Adrenal gland (tissue), 12 donors: Measurements from ENCODE around the gene TMEM47. TPM values are rescaled to one million over a fixed set of nuclear protein-coding genes. Genes with fewer than 3 reads are reported as not detected.

Experiments used
- DNase-seq, 7 donors: peaks; one replicate each; pipeline ENCODE4 v3.0.0-alpha.2; 2019 to 2020
- H3K27ac ChIP-seq, 5 donors: fragments of 200-600 bp; sonication (generic) in 4 of 5; 1 replicate in 3 of 5; 2 replicates in 2 of 5; pipeline versions ENCODE4 v1.5.1 to v1.8.0; 2016 to 2020; ENCODE audit warnings: mild to moderate bottlenecking in 1 of 5
- H3K27me3 ChIP-seq: fragments of 200-600 bp; 2 replicates; pipeline ENCODE4 v1.8.0; 2021
- H3K36me3 ChIP-seq, 2 donors: fragments of 200-600 bp; replicated peaks in 1 of 2; 1 replicate in 1 of 2; 2 replicates in 1 of 2; pipeline versions ENCODE4 v1.5.1 to v1.8.0; 2018 to 2022
- H3K4me1 ChIP-seq, 2 donors: fragments of 200-600 bp; replicated peaks in 1 of 2; 1 replicate in 1 of 2; 2 replicates in 1 of 2; pipeline versions ENCODE4 v1.5.1 to v1.8.0; 2018 to 2021
- H3K4me3 ChIP-seq, 4 donors: fragments of 200-600 bp; sonication (generic) in 3 of 4; one replicate each; pipeline ENCODE4 v1.5.1; 2016 to 2018
- H3K9me3 ChIP-seq, 3 donors: fragments of 200-600 bp; sonication (generic) in 1 of 3; replicated peaks in 1 of 3; 1 replicate in 2 of 3; 2 replicates in 1 of 3; pipeline versions ENCODE4 v1.5.1 to v1.8.0; 2016 to 2021
- POLR2A ChIP-seq, 2 donors: fragments of 450-650 bp; IDR thresholded peaks; one replicate each; pipeline ENCODE4 v1.6.1; 2017; ENCODE audit warnings: antibody characterized with exemption in 2 of 2, mild to moderate bottlenecking in 2 of 2, moderate library complexity in 1 of 2
- WGBS, 4 donors: extraction: QIAGEN DNeasy Blood & Tissue Kit in 2 of 4; methylation state at CpG; one replicate each; pipeline versions ENCODE4 v1.1.5 to v1.1.7; 2013 to 2017; 5-methylcytosine and 5-hydroxymethylcytosine counted together
- intact Hi-C, 2 donors: fragments of 100-400 bp; cut with DNase I; formaldehyde crosslinking; loops; one replicate each; pipeline versions ENCODE4 v1.14.1 to v1.15.0; 2022 to 2023
- polyA plus RNA-seq, 3 donors: library from polyadenylated mRNA; stranded (reverse); fragments of 200-250 nt in 2 of 3; fragments of 350-450 nt in 1 of 3; fragmentation: Illumina TruSeq in 1 of 3; extraction: RNeasy Lipid Tissue Mini Kit (QIAGEN cat#74804) in 1 of 3; gene quantifications; one replicate each; pipeline ENCODE4 v1.2.3, GENCODE V29; 2013 to 2014
- total RNA-seq, 9 donors: library from RNA; depleted of rRNA in 4 of 9; stranded (reverse); fragments of >200 nt in 4 of 9; fragments of 120-200 nt in 1 of 9; fragmentation: NEBNext Ultra II Directional in 1 of 9; extraction: Animal tissue kit (Norgen Biotek cat#: 25700) in 1 of 9; gene quantifications; one replicate each; pipeline versions ENCODE4 v1.1.0 to v1.2.4, GENCODE V29; 2013 to 2023
- TF ChIP-seq, protein P1 (sequence below), 6 experiments: fragments of 450-650 bp in 4 of 6; fragments of 200-600 bp in 2 of 6; sonication (generic) in 1 of 6; IDR thresholded peaks; 1 replicate in 5 of 6; 2 replicates in 1 of 6; pipeline versions ENCODE4 v1.5.1 to v1.8.0; 2016 to 2021; ENCODE audit warnings: antibody characterized with exemption in 6 of 6, mild to moderate bottlenecking in 2 of 6, moderate library complexity in 1 of 6
- donor health status: healthy with polysubstance abuse.
- donor health status: Bipolar disorder and iron deficiency.
- donor health status: DM: yes; HTN: yes; CAD: no.
- donor health status: DM: no; HTN: no; CAD: no.
- donor health status: DM: no; HTN: no; CAD: no.
- donor health status: DM: yes; HTN: yes; CAD: no.

TMEM47 gene
- total and polyA plus RNA-seq, 12 donors, result 3.6 to 97.5 (median 25.8) TPM

DNA sequence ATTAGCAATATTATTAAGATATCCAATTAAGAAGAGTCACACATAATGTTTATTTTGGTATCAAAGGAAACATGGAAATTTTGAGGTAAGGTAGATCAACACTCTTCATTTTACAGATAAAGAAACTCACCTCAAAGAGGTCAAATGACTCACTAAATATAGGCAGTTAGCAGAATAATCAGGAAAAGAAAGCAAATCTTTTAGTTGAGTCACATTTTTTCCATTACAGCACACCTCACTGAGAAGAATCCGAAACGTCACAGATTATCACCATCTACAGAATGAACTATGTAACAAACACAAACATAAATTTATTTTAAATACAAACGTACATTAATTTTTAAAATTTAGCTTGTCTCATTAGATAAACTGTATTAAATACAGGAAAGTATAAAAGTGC lies 70.1 kb downstream of the TMEM47 start:
- intact Hi-C loops, result no loop called here
- Histone ChIP-seq H3K36me3 (no peaks in the 10 kb centered on the region), H3K27me3 (peaks cover 9% of the 10 kb centered on the region), H3K9me3 (no peaks in the 10 kb centered on the region), H3K4me1 (no peaks in the 10 kb centered on the region), H3K4me3 (no peak overlapping the region), H3K27ac (no peak overlapping the region)
- no peak for TF ChIP-seq POLR2A (IDR thresholded peaks at IDR 0.05)
- TF ChIP-seq, protein P1, sequence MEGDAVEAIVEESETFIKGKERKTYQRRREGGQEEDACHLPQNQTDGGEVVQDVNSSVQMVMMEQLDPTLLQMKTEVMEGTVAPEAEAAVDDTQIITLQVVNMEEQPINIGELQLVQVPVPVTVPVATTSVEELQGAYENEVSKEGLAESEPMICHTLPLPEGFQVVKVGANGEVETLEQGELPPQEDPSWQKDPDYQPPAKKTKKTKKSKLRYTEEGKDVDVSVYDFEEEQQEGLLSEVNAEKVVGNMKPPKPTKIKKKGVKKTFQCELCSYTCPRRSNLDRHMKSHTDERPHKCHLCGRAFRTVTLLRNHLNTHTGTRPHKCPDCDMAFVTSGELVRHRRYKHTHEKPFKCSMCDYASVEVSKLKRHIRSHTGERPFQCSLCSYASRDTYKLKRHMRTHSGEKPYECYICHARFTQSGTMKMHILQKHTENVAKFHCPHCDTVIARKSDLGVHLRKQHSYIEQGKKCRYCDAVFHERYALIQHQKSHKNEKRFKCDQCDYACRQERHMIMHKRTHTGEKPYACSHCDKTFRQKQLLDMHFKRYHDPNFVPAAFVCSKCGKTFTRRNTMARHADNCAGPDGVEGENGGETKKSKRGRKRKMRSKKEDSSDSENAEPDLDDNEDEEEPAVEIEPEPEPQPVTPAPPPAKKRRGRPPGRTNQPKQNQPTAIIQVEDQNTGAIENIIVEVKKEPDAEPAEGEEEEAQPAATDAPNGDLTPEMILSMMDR (IDR thresholded peaks at IDR 0.05), result no peak
- DNase-seq, result no peak
- 57 to 77% (median 72%) methylated on average over 3 of the region's 3 CpGs for whole genome bisulfite sequencing, 4 donors

DNA sequence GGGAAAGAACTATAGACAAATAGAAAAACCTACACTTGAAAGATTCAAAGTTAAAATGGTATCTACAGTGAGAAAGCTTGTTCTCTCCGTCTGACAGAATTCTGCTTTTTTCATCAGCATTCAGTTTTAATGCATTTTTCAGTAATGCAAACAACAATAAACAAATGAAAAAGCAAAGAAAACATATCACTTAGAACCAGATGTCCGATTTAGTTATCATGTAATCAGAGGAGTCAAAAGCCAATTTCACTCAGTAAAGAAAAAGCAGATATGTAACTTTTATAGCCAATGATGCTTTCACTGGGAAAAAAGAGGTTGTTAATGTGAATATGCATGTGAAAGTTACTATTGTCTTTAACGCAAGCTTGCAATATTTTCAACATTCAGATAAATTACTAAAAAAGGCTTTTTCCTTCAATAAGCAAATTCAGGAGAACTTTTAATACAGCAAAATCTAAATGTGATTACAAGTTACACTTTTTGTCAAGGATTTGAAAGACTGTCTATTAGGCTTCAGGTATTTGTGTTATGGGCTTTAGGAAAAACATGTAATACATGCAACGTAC lies 70.7 kb downstream of the TMEM47 start:
- Histone ChIP-seq H3K9me3 (no peaks in the 10 kb centered on the region), H3K4me3 (no peak overlapping the region), H3K27me3 (peaks cover 5% of the 10 kb centered on the region), H3K4me1 (no peaks in the 10 kb centered on the region), H3K36me3 (no peaks in the 10 kb centered on the region), H3K27ac (no peak overlapping the region)
- TF ChIP-seq, protein P1 (IDR thresholded peaks at IDR 0.05), result no peak
- no peak for TF ChIP-seq POLR2A (IDR thresholded peaks at IDR 0.05)
- no peak for DNase-seq
- 56 to 73% (median 64%) methylated on average over 4 of the region's 4 CpGs for WGBS, 4 donors
- intact Hi-C loops, result no loop called here

DNA sequence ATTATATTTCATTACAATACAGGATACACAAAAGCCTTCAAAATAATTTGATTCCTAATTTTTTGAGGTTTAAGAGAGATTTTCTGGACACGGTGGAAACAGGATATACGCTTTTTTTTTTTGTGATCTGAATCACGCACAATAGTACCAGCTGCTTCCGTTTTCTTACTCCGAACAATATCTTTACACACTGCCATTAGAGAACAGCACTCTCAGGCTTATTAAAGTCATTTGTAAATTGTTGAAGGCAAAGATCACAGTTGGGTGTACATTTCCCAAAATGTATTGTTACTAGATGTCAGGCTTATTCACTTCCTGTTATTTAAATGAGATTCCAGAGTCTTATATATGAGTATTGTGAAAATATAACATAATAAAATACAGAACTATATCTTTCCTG lies 71.5 kb downstream of the TMEM47 start:
- H3K9me3 ChIP-seq, result no peaks in the 10 kb centered on the region
- intact Hi-C loops, result no loop called here
- 67 to 80% (median 75%) methylated on average over 5 of the region's 5 CpGs for WGBS, 4 donors

DNA sequence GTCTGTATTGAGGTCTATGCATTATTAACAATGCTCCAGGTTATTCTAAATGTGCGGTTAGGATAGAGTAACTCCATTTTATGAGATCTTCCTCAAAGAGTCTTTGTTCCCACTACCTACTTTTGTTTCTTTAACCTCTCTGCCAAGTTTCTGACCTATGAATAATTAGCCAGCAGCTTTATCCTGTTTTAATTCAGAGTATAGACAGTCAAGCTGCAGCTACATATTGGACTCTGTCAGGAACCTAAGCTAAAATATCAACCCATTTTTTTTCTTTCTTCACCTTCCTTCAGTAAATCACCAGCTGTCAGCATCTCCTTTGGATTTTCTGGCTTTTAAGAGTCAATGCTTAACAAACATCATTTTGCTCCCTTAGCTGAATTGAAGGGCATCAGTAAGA lies 72.3 kb downstream of the TMEM47 start:
- TF ChIP-seq, protein P1 (IDR thresholded peaks at IDR 0.05), result no peak
- no peak for TF ChIP-seq POLR2A (IDR thresholded peaks at IDR 0.05)
- Histone ChIP-seq H3K27ac (no peak overlapping the region), H3K4me3 (no peak overlapping the region), H3K36me3 (no peaks in the 10 kb centered on the region), H3K9me3 (no peaks in the 10 kb centered on the region), H3K27me3 (peaks cover 5% of the 10 kb centered on the region), H3K4me1 (no peaks in the 10 kb centered on the region)
- 71 to 79% (median 79%) methylated on average over 1 of the region's 1 CpG for WGBS, 4 donors
- DNase-seq, result no peak
- intact Hi-C loops, result no loop called here

More for the DNA sequence above, 71.5 kb downstream of the TMEM47 start:
- peaks cover 5% of the 10 kb centered on the region for H3K27me3 ChIP-seq
- no peak for DNase-seq
- no peaks in the 10 kb centered on the region for H3K36me3 ChIP-seq
- no peak overlapping the region for H3K4me3 ChIP-seq
- H3K27ac ChIP-seq, result no peak overlapping the region
- no peak for TF ChIP-seq POLR2A (IDR thresholded peaks at IDR 0.05)
- TF ChIP-seq, protein P1 (IDR thresholded peaks at IDR 0.05), result no peak
- H3K4me1 ChIP-seq, result no peaks in the 10 kb centered on the region
